Urothelium cell line (cell line): ENCODE data around the gene CDH5.
"Not testable (repeated sequence)": the region's sequence is repeated elsewhere in the genome, so short reads cannot be mapped to it uniquely, and the experiment has no call there.

Source experiments
- DNase-seq: peaks from one replicate; pipeline ENCODE4 v3.0.0; 2011; ENCODE audit warnings: low spot score, mixed read lengths
- FAIRE-seq: peaks from 2 replicates; lab custom pipeline; 2011; peaks lifted over from hg19 to GRCh38; lab: Jason Lieb, UNC

The CDH5 gene

GRCh38 chr16:66431760-66432159 lies 65.3 kb downstream of the CDH5 start:
- no peak for FAIRE-seq
- no peak for DNase-seq

GRCh38 chr16:66432429-66432828 lies 65.9 kb downstream of the CDH5 start:
- no peak for DNase-seq
- no peak for FAIRE-seq

- DNase-seq (no peak), FAIRE-seq (no peak)
Measured at GRCh38 chr16:66434619-66435430, 68.3 kb downstream of the CDH5 start.

GRCh38 chr16:66435896-66436295 lies 69.4 kb downstream of the CDH5 start:
- FAIRE-seq (no peak), DNase-seq (no peak)

GRCh38 chr16:66437391-66437945 lies 71.0 kb downstream of the CDH5 start:
- DNase-seq (no peak), FAIRE-seq (no peak)

GRCh38 chr16:66438536-66438935 lies 72.0 kb downstream of the CDH5 start:
- FAIRE-seq, result no peak
- DNase-seq, result no peak

GRCh38 chr16:66439051-66439730 lies 72.7 kb downstream of the CDH5 start:
- FAIRE-seq, result no peak
- DNase-seq, result no peak

- FAIRE-seq, result no peak
- DNase-seq, result no peak
Measured at GRCh38 chr16:66440271-66440802, 73.8 kb downstream of the CDH5 start.

- FAIRE-seq (no peak), DNase-seq (no peak)
Measured at GRCh38 chr16:66440970-66441369, 74.5 kb downstream of the CDH5 start.

- DNase-seq, result no peak
- no peak for FAIRE-seq
Measured at GRCh38 chr16:66441586-66442375, 75.3 kb downstream of the CDH5 start.

- FAIRE-seq (peak; percentile 82), DNase-seq (no peak)
Measured at GRCh38 chr16:66442502-66443268, 76.2 kb downstream of the CDH5 start.

- DNase-seq (no peak), FAIRE-seq (no peak)
Measured at GRCh38 chr16:66443269-66443652, 76.8 kb downstream of the CDH5 start.

GRCh38 chr16:66444049-66444481 lies 77.6 kb downstream of the CDH5 start:
- no peak for FAIRE-seq
- DNase-seq, result no peak

- DNase-seq, result no peak
- FAIRE-seq, result no peak
Measured at GRCh38 chr16:66446737-66447136, 80.2 kb downstream of the CDH5 start.

- no peak for DNase-seq
Measured at GRCh38 chr16:66447491-66447890, 81.0 kb downstream of the CDH5 start.

GRCh38 chr16:66451548-66451947 lies 85.1 kb downstream of the CDH5 start:
- FAIRE-seq, result no peak

More at GRCh38 chr16:66447491-66447890, 81.0 kb downstream of the CDH5 start:
- FAIRE-seq, result no peak

GRCh38 chr16:66453230-66453629 lies 86.7 kb downstream of the CDH5 start:
- DNase-seq, FAIRE-seq: not testable (repeated sequence)

More at GRCh38 chr16:66451548-66451947, 85.1 kb downstream of the CDH5 start:
- no peak for DNase-seq
